ENCODE measurements around the gene PLIN3. TPM values are rescaled to one million over a fixed set of nuclear protein-coding genes. Genes with fewer than 3 reads are reported as not detected.

PLIN3 gene
- total and polyA plus RNA-seq, 9 of the 15 experiments (the other 6 are each of a cell fraction or from before 2014, with no cell fraction given) = 7.5 to 75.6 (median 43.1) TPM

GRCh38 chr19:4909156-4909896 lies 41.9 kb upstream of the PLIN3 start, which contains the start of gene UHRF1:
Gene UHRF1, plus strand, starts transcription at chr19:4909501. Its CDS starts 1,385 bp downstream, at chr19:4910886.
- H3K79me2 ChIP-seq (ENCODE audit: control insufficient read depth, insufficient read depth, low read length) = peaks cover 44% of the 10 kb centered on the region
- WGBS (ENCODE audit: insufficient coverage, low coverage, missing lambda C conversion rate) = 6% methylated on average over 39 of the region's 89 CpGs
- peak within 1 kb of the TSS; percentile 75 to 93 for H3K9ac ChIP-seq (ENCODE audit: insufficient read depth in 1 of 2, low read depth in 2 of 2, low read length in 2 of 2)
- POLR2A ChIA-PET = interaction anchor here (0.7 kb wide), 1 partner anchor 67 kb away, joined by 3 read pairs; no protein-coding TSS in a partner anchor
- ATAC-seq (peak; percentile 84), DNase-seq (ENCODE audit: extremely low read depth in 1 of 4, low spot score in 3 of 4) (peak; percentile 86 to 94 (median 92)), FAIRE-seq (no peak)
- H3K4me3 ChIP-seq = peak within 1 kb of the TSS; percentile 93
- peak within 1 kb of the TSS; percentile 90 for H2AFZ ChIP-seq (ENCODE audit: low read depth, low read length)
- in situ Hi-C loops (cut with MboI) (no loop called here), intact Hi-C loops (cut with micrococcal nuclease) (no loop called here)
- no peaks in the 10 kb centered on the region for H4K20me1 ChIP-seq (replicated peaks; ENCODE audit: control insufficient read depth, insufficient read depth, low read length)
- CTCF ChIA-PET (ENCODE audit: low intra/inter-chr PET ratio) = interaction anchor here (1.6 kb wide), 1 partner anchor 37 kb away, joined by 4 read pairs; no protein-coding TSS in a partner anchor
- no peaks in the 10 kb centered on the region for H3K9me1 ChIP-seq (ENCODE audit: control insufficient read depth, insufficient read depth, low read length)
- peaks cover 27 to 39% of the 10 kb centered on the region in 2 experiments for H3K4me1 ChIP-seq (replicated peaks in 1 of 2; ENCODE audit: control insufficient read depth in 2 of 2, insufficient read depth in 2 of 2, low read length in 2 of 2)
- TSS peak; percentile 76 for BruUV-seq (replicated peaks)
- no peaks in the 10 kb centered on the region for H3K9me3 ChIP-seq (replicated peaks; ENCODE audit: control insufficient read depth, insufficient read depth, low read depth, low read length)
- H3K4me2 ChIP-seq (ENCODE audit: insufficient read depth, low read length) = peak within 1 kb of the TSS; percentile 90
- no peaks in the 10 kb centered on the region for H3K27me3 ChIP-seq (ENCODE audit: control insufficient read depth in 2 of 2, insufficient read depth in 2 of 2, low read length in 2 of 2)
- peaks cover 37% of the 10 kb centered on the region for H3K36me3 ChIP-seq (ENCODE audit: control insufficient read depth, insufficient read depth, low read length)
- peak within 1 kb of the TSS; percentile 87 for H3K27ac ChIP-seq (ENCODE audit: extremely low read depth, low read depth, low read length)
- no peak for TF ChIP-seq ZNF347 (CRISPR knock-in tag; IDR thresholded peaks at IDR 0.05; ENCODE audit: low read depth)
- TF ChIP-seq ZBTB11 (CRISPR knock-in tag; IDR thresholded peaks at IDR 0.05) = 0 out of 6 replicates have a peak, but pooled peaks of 1 of the 3 experiments have one; percentile 51
- TF ChIP-seq MAX (CRISPR knock-in tag; IDR thresholded peaks at IDR 0.05) = peak; percentile 72; the same call in 1 of the 2 replicates
- no peak; the same call in 1 of the 2 replicates for TF ChIP-seq CBX1 (IDR thresholded peaks at IDR 0.05; ENCODE audit: low read depth)
- peak; percentile 76; the same call in 1 of the 2 replicates for TF ChIP-seq TGIF2 (CRISPR knock-in tag; IDR thresholded peaks at IDR 0.05)
- peak; percentile 75 for TF ChIP-seq L3MBTL2 (IDR thresholded peaks at IDR 0.05)
- TF ChIP-seq PHF21A (IDR thresholded peaks at IDR 0.05; ENCODE audit: borderline replicate concordance, low read depth) = peak; percentile 63; the same call in 1 of the 2 replicates
- TF ChIP-seq MAZ (CRISPR knock-in tag; conservative IDR thresholded peaks at IDR 0.05 in 1 of 2, IDR thresholded peaks at IDR 0.05 in 1 of 2) = peak in 1 of 2 experiments; percentile 75; a peak in 3 of 4 replicates
- peak in 1 of 2 experiments; percentile 51; a peak in 3 of 4 replicates for TF ChIP-seq KDM1A (IDR thresholded peaks at IDR 0.05)
- TF ChIP-seq RCOR1 (IDR thresholded peaks at IDR 0.05; ENCODE audit: borderline replicate concordance in 1 of 2, low read depth in 2 of 2, low read length in 2 of 2) = 0 out of 4 replicates have a peak, but pooled peaks of 1 of the 2 experiments have one; percentile 34

Data from K562 (cell line).